GF-D8 (cell line): ENCODE measurements around the gene DRC1.

Experiments
- DNase-seq: peaks from one replicate; lab custom pipeline; 2025; lab: John Stamatoyannopoulos, UW

Gene DRC1

DNA sequence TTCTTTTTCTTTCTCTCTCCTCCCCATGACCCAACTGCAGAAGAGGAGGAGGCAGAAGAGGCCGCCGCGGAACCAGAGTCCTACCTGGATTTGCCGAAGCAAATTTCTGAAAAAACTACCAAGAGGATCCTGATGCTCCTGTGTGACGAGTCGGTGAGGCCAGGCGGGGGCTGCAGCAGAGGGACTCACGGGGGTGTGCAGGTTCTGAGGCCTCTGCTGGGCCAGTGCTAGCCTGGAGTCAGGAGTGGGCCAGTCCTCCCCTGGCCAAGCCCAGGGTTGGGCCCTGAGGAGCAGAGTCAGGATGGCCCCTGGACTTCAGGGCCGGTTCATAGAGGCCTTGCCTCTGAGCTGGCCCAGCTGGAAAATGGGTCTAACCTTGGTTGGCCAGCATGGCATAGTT is 46.9 kb downstream of the DRC1 start:
- DNase-seq = no peak

DNA sequence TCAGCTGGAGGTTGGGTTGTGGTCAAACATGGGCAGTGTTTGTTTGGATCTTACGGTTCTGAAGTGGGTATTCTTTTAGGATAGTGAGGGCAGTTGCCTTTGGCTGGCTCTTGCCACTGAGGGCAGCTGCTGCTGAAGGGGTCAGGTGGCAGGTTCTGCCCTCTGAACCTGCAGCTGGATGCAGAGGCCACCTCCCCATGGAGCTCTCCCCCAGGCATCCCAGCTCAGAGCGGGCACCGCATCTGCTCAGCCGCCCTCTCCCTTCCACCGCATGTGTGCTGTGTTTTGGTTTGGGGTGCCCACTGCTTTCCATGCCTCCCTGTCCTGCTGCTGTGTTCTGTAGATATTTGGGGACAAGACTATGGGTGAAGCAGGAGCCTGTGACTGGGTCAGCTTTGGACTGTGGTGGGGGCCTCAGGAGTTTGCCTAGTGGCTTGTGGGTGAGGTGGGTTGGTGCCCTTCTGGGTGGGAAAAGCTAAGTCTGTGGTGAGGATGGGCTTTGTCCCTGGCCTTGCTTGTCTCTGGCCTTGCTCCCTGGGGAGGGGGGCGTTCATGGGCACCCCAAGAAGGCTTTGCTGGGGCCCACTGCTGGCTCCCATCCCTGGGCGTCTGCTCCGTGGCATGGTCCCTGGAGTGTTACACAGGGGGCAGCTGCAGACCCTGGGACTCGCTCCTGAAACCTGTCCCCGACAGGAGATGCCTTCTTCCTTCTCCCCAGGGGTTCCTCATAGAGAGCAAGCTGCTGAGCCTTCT is 47.7 kb downstream of the DRC1 start:
- DNase-seq = no peak

DNA sequence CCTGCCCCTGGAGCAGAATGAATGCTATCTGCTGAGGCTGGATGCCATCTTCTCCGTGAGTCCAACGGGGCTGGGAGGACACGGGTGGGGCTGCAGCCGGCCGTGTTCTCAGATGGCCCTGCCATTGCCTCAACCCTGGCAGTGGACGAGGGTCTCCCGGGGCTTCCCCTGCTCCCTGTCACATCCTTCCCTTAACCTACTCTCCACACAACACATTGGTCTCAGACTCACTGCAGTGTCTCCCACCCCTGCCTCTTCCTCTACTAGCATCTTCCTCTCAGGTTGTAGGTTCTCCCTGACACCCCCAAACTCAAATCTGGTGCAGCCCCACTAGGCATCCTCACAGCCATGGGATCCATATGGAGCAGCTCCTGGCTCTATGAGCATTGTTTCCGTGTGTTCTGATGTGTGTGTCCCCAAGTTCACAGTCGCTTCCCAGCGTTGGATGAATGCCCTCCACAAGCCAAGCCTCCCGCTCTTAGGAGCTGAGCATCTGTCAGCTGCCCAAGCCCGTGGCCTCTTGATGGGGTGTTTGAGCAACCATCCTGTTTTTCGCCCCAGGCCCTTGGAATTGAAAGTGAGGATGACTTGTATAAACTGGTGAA is 48.4 kb downstream of the DRC1 start:
- DNase-seq = no peak

DNA sequence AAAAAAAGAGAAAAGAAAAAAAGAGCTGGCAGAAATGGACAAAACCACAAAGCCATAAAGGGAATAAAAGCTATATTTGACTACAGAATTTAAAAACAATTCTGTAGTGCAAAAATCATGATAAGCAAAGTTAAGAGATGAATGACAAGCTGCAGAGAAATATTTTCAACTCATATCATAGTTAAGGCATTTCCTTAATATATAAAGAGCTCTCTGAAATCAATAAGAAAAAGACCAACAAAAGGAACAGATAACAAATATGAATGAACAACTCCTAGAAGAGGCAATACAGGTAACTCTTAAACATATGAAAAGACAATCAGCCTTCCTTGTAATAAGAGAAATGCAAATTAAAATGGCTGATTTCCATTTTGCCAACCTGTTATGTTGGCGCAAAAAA is 50.0 kb downstream of the DRC1 start:
- DNase-seq = no peak

DNA sequence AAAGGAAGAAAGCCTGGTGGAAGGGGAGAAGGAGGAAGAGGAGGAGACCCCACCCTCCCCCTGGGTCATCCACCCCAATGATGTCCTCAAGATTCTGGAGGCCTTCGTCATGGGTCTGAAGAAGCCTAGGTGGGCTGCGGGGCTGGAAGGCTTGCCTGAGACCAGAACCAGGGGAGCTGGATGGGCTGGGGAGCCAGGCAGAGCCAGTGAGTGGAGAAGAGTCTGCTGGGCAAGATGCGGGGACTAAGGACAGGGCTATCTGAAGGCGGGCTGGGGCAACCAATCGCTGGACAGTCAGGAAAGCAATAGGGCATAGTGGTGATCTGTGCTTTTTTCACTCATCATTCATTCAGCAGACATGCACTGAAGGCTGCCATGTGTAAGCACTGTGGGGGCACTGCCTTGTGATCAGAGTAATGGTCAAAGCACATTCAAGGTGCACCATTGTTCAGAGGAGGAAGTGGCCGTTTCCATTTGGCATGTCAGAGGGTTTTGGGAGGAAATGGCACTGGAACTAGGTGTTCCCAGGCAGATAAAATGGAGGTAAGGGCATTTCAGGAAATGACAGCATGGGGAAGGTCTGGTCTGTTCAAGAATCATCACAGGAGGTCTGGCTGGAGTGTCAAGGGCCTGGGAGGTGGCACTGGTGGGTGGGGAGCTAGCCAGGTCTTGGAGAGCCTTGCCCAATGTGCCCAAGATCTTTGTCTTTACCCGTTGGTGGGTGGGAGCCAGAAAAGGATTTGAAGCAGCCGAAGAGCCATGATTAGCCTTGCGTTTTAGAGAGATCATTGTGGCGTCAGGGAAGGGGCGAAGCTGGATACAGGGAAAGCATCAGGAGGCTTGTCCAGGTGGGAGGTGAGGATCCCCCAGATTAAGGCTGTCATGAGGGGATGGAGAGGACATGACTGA is 52.0 kb downstream of the DRC1 start:
- DNase-seq = no peak

DNA sequence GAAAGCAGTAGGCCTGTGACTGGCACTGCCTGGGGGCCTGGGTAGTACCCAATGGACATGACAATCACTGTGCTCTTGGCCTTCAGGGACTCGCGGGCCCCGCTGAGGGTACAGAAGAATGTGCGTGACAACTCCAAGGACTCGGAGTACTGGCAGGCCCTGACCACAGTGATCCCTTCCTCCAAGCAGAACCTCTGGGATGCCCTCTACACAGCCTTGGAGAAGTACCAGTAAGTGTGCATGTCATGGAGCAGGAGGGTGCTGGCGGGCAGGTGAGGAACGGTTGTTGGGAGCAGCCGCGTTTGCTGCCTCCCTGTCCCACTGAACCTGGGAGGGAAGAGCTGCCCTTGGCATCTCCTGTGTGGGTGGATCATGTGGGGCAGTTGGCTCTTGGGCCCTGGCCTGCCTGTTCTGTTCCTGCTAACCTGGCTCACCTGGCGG is 52.9 kb downstream of the DRC1 start:
- no peak for DNase-seq

DNA sequence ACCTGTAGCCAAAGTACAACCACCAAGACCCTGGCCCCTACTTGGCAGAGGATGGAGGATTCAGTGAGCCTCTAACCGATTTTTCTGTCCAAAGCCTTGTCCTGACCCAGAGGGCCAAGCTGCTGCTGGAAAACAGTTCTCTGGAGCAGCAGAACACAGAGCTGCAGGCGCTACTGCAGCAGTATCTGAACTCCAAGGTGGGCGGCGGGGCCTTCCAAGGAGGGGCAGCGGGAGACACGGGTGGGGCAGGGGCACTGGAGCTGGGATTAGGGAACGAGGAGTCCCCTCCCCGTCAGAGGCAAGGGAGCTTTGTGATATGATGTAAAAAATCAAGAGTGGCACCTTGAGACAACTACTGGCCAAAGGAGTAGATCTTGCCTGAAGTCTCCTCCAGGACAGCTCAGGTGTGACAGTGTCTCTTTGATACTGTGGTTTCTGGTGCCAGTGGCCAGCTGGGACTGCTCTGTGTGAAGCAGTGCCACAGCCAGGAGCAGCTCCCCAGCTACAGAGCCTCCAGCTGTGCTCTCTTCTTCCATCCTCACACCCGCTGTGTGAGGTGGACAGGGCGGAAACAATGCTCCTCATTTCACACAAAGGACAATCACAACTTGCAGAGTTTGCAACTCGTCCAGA is 53.4 kb downstream of the DRC1 start:
- DNase-seq = peak; percentile 66

DNA sequence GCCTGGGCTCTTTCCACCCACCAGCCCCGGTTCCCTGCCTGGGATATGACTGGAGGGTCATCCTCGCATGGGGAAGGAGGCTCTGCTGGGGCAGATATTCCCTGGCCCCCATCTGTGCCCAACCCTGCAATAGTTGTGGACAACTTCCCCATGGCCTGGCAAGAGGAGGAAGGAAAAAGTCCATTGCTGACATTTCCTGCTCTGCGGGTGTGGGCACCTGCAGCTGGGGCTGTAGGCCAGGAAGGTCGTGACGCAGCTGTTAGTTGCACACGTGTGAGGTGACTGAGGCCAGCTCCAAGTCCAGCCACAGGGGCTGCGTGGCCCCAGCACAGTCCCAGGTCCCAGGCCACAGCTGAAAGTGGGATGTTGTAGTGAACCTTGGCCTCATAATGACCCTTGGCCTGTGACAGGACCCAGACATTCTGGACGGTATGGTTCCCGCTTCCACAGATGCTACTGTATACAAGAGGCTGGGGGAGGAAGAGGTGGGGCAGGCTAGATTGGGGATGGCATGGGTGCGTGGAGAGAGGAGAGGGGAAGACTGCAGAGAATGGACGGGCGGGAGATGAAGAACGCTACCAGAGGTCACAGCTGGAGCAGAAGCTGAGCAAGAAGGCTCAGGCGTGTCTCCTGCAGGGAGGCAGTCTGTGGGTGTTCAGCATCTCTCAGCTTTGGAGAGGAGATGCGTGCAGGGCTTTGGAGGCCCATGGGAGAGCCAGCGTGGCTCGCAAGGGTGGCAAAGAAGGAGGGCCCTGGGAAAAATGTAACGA is 54.1 kb downstream of the DRC1 start:
- DNase-seq = peak; percentile 78

DNA sequence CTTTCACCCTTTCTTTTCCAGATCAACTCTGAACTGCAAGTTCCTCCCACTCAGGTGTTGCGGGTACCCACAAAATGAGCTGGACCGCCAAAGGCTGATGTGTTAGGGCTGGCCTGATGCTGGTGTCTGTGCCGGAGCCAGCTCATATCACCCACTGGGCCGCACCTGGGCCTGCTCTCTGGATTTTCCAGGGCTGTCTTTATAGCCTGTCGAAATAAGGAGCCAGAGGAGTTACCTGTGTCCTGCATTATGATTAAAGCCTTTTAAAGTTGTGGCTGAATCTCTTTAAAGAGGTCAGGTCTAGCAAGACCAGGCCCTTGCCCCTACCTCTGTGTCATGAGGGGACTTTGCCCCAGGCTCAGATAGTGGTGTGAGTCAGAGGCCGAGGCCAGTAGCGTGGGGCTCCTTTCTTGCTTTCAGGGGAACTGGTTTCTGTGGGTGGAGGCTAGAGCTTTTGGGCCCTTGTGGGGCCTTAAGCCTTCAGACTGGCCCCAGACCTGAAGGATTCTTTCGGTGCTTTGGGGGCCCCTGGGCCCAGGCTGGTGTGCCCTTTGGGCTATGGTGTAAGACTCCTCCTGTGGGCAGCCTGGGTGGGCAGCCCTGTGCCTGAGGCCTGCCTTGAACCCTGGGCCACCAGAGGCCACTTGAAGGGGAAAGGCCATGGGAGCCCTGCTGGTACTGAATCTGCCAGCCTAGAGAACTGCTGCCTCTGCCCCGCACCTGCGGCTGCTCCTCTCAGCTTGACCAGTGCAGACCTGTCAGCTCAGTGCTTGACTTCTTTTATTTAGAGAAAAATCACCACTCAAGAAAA is 54.9 kb downstream of the DRC1 start:
- DNase-seq = no peak

DNA sequence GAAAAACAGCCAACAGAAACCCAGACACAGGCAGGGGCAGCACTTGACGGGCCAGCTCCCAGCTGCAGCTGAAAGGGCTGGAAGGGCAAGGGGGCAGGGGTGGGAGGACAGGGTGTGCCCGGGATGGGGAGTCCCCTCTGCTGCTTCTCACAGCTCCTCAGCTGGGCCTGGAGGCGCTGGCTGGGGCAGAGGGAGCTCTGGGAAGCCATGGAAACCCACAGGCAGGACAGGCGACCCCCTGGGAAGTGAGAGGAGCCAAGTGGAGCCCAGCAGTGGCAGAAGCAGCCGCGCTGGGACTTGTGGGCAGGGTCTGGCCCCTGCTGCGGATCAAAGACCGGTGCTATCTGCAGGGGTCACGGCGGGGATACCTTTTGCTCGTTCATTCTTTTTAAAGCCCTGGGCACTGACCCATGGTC is 55.5 kb downstream of the DRC1 start:
- DNase-seq = no peak

DNA sequence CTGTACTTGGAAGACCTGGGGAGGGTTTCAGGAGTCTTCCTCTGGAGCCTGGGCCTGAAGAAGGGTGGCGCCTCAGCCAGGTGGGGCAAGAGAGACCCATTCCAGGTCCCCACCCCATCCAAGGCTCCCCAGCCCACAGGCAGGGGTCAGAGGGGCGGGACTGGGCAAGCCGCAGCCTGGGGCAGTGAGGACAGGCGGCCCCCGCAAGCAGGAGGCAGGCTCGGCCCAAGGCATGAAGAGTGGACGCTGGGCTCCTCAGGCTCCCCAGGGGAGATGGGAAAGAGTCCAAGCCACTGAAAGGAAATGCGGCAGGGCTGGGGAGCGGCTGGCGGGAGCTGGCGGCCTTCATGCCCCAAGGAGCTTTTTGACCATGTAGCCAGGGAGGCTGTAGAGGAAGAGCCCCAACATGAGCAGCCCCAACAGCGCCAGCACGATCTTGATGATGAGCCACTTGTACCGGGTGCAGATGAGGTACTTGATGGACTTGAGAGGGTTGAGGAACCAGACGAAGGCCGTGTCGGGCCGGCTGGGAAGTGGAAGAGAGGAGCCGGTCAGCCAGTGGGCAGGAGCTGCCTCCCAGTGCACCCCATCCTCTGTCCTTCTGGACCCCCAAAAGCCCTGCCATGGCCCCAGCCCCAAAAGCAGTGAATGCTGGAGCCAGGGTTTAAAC is 56.1 kb downstream of the DRC1 start:
- DNase-seq = no peak

DNA sequence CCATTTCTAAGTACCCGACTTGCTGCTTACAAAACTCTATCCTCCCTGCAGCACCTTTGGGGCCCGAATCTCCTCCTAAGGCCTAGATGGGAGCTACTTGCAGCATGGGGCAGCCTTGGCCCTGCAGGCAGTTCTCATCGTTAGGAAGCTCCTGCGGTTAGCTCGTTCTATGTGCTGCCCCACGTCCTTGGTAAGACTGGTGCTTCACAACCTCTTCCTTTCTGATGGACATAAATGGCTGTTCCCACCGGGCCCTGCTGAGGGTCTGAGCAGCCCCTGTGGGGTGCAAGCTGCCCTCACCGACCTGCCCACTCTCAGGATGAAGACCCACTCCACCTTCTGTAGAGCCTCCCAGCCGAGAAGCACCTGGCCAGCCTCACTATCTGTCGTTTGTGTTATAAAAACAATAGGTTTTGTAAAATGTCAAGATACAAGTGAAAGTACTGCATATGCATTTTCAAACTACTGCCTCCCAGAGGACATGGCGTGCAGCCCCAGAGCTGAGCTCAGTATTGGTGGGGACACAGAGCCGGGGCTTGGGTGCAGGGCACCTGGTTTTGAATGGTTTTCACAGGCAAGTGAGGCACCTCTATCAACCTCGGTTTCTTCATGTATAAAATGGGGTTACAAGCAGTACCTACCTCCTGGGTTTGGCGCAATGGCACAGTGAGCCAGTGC is 56.8 kb downstream of the DRC1 start:
- no peak for DNase-seq

DNA sequence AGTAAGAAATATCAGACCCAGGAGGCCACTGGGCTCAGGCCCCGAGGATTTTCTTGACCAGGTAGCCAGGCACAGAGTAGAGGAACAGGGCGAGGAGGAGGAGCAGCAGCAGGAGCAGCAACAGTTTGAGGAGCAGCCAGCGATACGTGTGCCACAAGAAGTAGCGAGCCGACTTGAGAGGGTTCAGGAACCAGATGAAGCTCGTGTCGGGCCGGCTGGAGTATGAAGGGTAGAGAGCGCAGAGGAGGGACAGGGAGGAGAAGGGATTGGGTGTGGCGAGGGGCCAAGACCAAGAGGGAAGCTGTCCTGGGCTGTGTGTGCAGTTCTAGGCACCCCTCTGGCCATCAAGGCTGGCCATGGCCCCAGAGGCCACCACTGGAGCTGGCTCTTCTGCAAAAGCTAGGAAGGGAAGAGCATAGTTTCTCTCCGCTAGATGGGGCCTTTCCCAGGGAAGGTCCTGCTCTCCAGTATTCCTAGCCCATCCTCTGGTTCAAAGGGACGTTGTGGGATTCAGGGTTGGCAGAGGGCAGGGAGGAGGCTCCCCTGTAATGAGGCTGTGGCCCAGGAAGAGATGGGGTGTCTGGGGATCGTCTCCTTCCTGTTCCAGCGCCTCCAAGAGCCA is 58.4 kb downstream of the DRC1 start:
- DNase-seq = no peak

DNA sequence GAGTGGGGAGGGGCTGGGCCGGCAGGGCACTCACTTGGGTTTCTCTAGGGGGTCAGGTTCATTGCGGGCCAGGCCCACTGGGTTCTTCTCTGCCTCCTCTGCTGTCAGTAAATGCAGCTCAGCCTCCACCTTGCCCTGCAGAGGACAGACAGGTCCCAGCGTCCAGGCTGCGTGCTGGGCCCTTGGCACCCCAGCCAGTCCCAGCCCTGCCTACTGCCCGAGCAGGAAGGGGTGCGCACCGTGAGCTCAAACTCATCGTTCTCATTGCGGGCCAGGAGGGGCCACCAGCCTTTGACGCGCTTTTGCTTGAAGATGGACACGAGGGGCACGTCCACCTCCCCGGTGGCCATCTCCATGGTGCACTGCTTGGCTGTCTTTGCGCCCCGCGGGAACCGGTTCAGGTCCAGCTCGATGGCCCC is 58.9 kb downstream of the DRC1 start:
- no peak for DNase-seq

DNA sequence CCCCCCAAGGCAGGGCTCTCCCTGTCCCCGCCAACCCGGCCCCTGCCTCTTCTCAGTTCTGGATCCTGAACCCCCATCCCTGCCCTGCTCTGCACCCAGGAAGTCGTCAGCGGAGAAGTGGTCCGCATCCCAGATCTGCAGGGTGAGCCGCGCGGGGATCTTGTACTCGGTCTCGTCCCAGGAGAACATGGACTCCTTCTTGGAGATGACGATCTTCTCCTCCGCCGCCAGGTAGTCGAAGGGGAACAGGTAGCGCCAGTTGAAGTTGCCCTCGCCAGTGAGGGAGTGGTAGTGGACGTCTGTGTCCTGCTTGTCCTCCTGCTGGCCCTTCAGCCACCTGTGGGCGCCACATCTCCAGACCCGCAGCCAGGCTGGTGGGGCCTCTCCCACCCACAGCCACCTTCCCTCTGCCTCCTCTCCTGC is 59.9 kb downstream of the DRC1 start:
- DNase-seq = no peak

DNA sequence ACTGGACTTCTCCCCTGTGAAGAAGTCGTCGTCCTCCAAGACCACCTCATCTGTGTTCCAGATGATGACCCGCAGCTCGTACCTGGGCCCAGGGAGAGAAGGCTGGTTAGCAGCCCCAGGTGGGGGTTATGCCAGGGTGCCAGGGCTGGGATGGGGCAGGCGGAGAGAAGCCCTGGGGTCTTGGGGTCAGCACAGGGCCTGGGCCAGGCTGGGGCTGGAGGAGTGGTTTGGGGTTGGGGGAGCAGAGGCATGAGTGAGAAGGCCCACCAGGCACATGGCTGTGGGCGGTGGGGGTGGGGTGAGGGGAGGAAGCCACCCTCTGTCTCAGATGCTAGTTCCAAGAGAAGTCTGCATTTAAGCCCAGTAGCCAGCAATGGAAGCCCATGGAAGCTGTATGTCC is 60.4 kb downstream of the DRC1 start:
- DNase-seq = no peak

DNA sequence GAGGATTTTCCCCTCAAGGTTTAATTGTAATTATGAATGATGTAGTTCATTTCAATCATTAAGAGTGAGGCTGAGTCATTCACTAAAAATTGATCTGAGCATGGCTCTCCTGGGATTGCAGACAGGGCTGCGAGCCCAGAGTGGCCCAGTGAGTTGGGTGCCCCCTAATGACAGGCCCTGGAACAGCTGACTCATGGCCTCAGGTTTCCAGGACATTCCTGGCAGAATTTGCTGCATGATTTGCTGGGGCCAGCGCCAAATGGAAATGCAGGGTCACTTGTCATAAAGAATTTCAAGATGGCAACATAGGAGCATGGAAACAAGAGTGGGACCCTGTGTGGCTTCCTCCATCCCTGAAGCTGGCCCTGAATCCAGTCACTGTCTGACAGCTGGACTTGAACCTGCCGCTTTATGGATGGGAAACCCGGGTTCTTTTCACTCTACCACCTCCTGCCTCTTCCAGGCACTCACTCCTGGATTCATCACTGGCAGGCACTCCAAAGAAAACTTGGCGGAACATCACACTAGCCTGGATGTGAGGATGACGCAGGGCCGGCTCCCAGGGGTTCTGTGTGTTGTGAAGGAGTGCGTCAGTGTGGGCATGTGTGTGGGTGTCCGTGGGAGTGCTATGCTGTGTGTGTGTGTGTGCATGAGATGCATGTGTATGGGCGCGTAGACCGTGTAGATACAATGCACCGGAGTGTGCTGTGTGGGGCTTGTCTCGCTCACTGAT is 61.0 kb downstream of the DRC1 start:
- DNase-seq = no peak
